HCT116 (cell line): Measurements from ENCODE around the gene NDUFS8. TPM values are rescaled to one million over a fixed set of nuclear protein-coding genes. Genes with fewer than 3 reads are reported as not detected.

Experiments used
- ATAC-seq: fragments of 200-7000 bp; cut with Tn5 transposase; 2 replicates; pipeline ENCODE4 v1.9.1; 2020; ENCODE audit warnings: mild to moderate bottlenecking, moderate library complexity
- BruUV-seq: library from RNA; stranded (reverse); fragments of 400-500 nt; replicated peaks from 2 replicates; lab custom pipeline; 2021; lab: Mats Ljungman, UMichigan
- CTCF ChIA-PET: fragments of 300-600 bp; sonication (Branson Sonifier 250); formaldehyde crosslinking; loops from one replicate; lab custom pipeline; 2021; ENCODE audit warnings: antibody characterized with exemption; lab: Charles Lee
- POLR2A ChIA-PET: fragments of 300-600, 350-600 bp; sonication (Branson Sonifier 250); formaldehyde crosslinking; loops from one replicate; lab custom pipeline; 2021; ENCODE audit warnings: antibody characterized with exemption; lab: Charles Lee
- RAD21 ChIA-PET, 2 experiments: fragments of 300-600 bp; sonication (Branson Sonifier 250); formaldehyde crosslinking; loops; one replicate each; lab custom pipeline; 2023; ENCODE audit warnings: low total read pairs in 2 of 2; ENCODE audit not compliant: uncharacterized antibody in 2 of 2, unreplicated experiment in 2 of 2, low non-redundant PET in 1 of 2; lab: Charles Lee
- DNase-seq: peaks from one replicate; pipeline ENCODE4 v3.0.0-alpha.2; 2010; ENCODE audit warnings: low read depth, low spot score
- H2AFZ ChIP-seq: fragments of 200-600 bp; shearing (Covaris generic), sonication (generic); 2 replicates; pipeline ENCODE4 v1.6.1; 2017; ENCODE audit warnings: low read depth, mixed run types, mixed read lengths, antibody characterized with exemption, low read length; ENCODE audit not compliant: poor library complexity, severe bottlenecking
- H3K27ac ChIP-seq: 2 replicates; pipeline ENCODE4 v1.5.1; 2012; ENCODE audit warnings: low read depth, low read length
- H3K27me3 ChIP-seq: fragments of 200-600 bp; sonication (generic); 2 replicates; pipeline ENCODE4 v1.6.1; 2016; ENCODE audit warnings: mixed run types, low read length, mixed read lengths; ENCODE audit not compliant: insufficient read depth
- H3K36me3 ChIP-seq, 2 experiments: fragments of 200-500 bp in 1 of 2; fragments of 200-600 bp in 1 of 2; sonication (Bioruptor generic) in 1 of 2; sonication (generic) in 1 of 2; 2 replicates each; pipeline versions ENCODE4 v1.5.1 to v1.6.1; 2014 to 2016; ENCODE audit warnings: low read length in 2 of 2, inconsistent platforms in 1 of 2, mixed read lengths in 1 of 2, mixed run types in 1 of 2; ENCODE audit not compliant: insufficient read depth in 2 of 2, control insufficient read depth in 1 of 2
- H3K4me1 ChIP-seq, 2 experiments: fragments of 200-600 bp in 1 of 2; sonication (generic) in 1 of 2; 2 replicates each; pipeline versions ENCODE4 v1.5.1 to v1.6.1; 2012 to 2017; ENCODE audit warnings: low read length in 2 of 2, inconsistent platforms in 1 of 2, mild to moderate bottlenecking in 1 of 2, mixed read lengths in 1 of 2, mixed run types in 1 of 2, moderate library complexity in 1 of 2; ENCODE audit not compliant: insufficient read depth in 2 of 2, control insufficient read depth in 1 of 2
- H3K4me2 ChIP-seq: fragments of 200-600 bp; sonication (generic); 2 replicates; pipeline ENCODE4 v1.6.1; 2017; ENCODE audit warnings: mixed run types, low read length, mixed read lengths
- H3K4me3 ChIP-seq, 2 experiments: fragments of 200-600 bp in 1 of 2; sonication (generic) in 1 of 2; replicated peaks in 1 of 2; 2 replicates each; pipeline ENCODE4 v1.5.1; 2011 to 2016; ENCODE audit warnings: low read length in 2 of 2, control low read depth in 1 of 2, low read depth in 1 of 2, mild to moderate bottlenecking in 1 of 2, mixed read lengths in 1 of 2, mixed run types in 1 of 2
- H3K79me2 ChIP-seq: fragments of 200-600 bp; sonication (generic); 2 replicates; pipeline ENCODE4 v1.6.1; 2017; ENCODE audit warnings: mild to moderate bottlenecking, mixed run types, low read length, moderate library complexity, mixed read lengths; ENCODE audit not compliant: insufficient read depth
- H3K9ac ChIP-seq: fragments of 200-600 bp; sonication (generic); 2 replicates; pipeline ENCODE4 v1.6.1; 2016; ENCODE audit warnings: low read length, mixed read lengths
- H3K9me2 ChIP-seq: fragments of 200-600 bp; sonication (generic), shearing (Covaris generic); 2 replicates; pipeline ENCODE4 v1.6.1; 2017; ENCODE audit warnings: mixed run types, mild to moderate bottlenecking, moderate library complexity; ENCODE audit not compliant: insufficient read depth
- H3K9me3 ChIP-seq, 2 experiments: fragments of 200-500 bp in 1 of 2; fragments of 200-600 bp in 1 of 2; sonication (Bioruptor generic) in 1 of 2; sonication (generic) in 1 of 2; 2 replicates each; pipeline ENCODE4 v1.6.1; 2014 to 2017; ENCODE audit warnings: low read length in 2 of 2, mixed read lengths in 2 of 2, inconsistent platforms in 1 of 2, low read depth in 1 of 2, mild to moderate bottlenecking in 1 of 2, mixed run types in 1 of 2, moderate library complexity in 1 of 2; ENCODE audit not compliant: control insufficient read depth in 1 of 2, insufficient read depth in 1 of 2
- H4K20me1 ChIP-seq: fragments of 200-600 bp; sonication (generic), shearing (Covaris generic); 2 replicates; pipeline ENCODE4 v1.6.1; 2017; ENCODE audit warnings: mixed run types, mild to moderate bottlenecking, moderate library complexity; ENCODE audit not compliant: insufficient read depth
- CBX3 ChIP-seq: IDR thresholded peaks from 2 replicates; pipeline ENCODE4 v1.6.1; 2012; ENCODE audit warnings: low read depth
- CEBPB ChIP-seq: IDR thresholded peaks from 2 replicates; pipeline ENCODE4 v1.6.1; 2012; ENCODE audit warnings: low read depth
- EGR1 ChIP-seq: IDR thresholded peaks from 2 replicates; pipeline ENCODE4 v1.6.1; 2012; ENCODE audit warnings: low read depth
- ELF1 ChIP-seq: IDR thresholded peaks from 2 replicates; pipeline ENCODE4 v1.6.1; 2012; ENCODE audit warnings: low read depth, borderline replicate concordance
- EZH2 ChIP-seq: fragments of 200-600 bp; sonication (generic); IDR thresholded peaks from 2 replicates; pipeline ENCODE4 v1.6.1; 2017; ENCODE audit warnings: antibody characterized with exemption, mixed run types
- POLR2AphosphoS5 ChIP-seq: IDR thresholded peaks from 2 replicates; pipeline ENCODE4 v1.6.1; 2011; ENCODE audit warnings: mild to moderate bottlenecking, low read depth, low read length, moderate library complexity
- RAD21 ChIP-seq: IDR thresholded peaks from 2 replicates; pipeline ENCODE4 v1.6.1; 2012; ENCODE audit warnings: low read depth, mild to moderate bottlenecking
- REST ChIP-seq: IDR thresholded peaks from 2 replicates; pipeline ENCODE4 v1.6.1; 2012; ENCODE audit warnings: low read depth
- SIN3A ChIP-seq: IDR thresholded peaks from 2 replicates; pipeline ENCODE4 v1.6.1; 2012; ENCODE audit warnings: low read depth
- SRF ChIP-seq: IDR thresholded peaks from 2 replicates; pipeline ENCODE4 v1.6.1; 2012; ENCODE audit warnings: low read depth
- TCF7L2 ChIP-seq: IDR thresholded peaks from 2 replicates; pipeline ENCODE4 v1.7.0; 2011; ENCODE audit warnings: borderline replicate concordance, inconsistent platforms; ENCODE audit not compliant: insufficient read depth, insufficient read length; ENCODE audit errors: extremely low read depth
- YY1 ChIP-seq: IDR thresholded peaks from 2 replicates; pipeline ENCODE4 v1.6.1; 2011; ENCODE audit warnings: low read length, low read depth, moderate library complexity, mild to moderate bottlenecking; ENCODE audit not compliant: insufficient replicate concordance; ENCODE audit errors: extremely low read depth
- ZFX ChIP-seq: fragments of 450-650 bp; IDR thresholded peaks from 2 replicates; pipeline ENCODE4 v1.6.1; 2017
- ZNF274 ChIP-seq: fragments of 200-500 bp; sonication (Bioruptor generic); IDR thresholded peaks from 2 replicates; pipeline ENCODE4 v1.6.1; 2014; ENCODE audit warnings: mild to moderate bottlenecking, low read depth, low read length, inconsistent platforms
- intact Hi-C: fragments of 100-400 bp; cut with micrococcal nuclease; formaldehyde crosslinking; loops from 2 replicates; pipeline ENCODE4 v1.10.0; 2022
- total RNA-seq: library from RNA; stranded (reverse); gene quantifications from one replicate; pipeline ENCODE4 v1.2.1, GENCODE V29; 2021; ENCODE audit not compliant: unreplicated experiment

The NDUFS8 gene
- total RNA-seq, 1 experiment from 2014 or later, result 189 TPM

GRCh38 chr11:68047437-68048290, 17.2 kb downstream of the NDUFS8 start:
- no peak overlapping the region for H3K27ac ChIP-seq
- H3K9ac ChIP-seq, result no peak overlapping the region
- H3K4me3 ChIP-seq, result no peak overlapping the region
- CTCF ChIA-PET, result no interaction called here
- no peaks in the 10 kb centered on the region for H4K20me1 ChIP-seq
- H2AFZ ChIP-seq, result no peak overlapping the region
- RAD21 ChIA-PET, result no interaction called here
- no peaks in the 10 kb centered on the region for H3K9me3 ChIP-seq
- POLR2A ChIA-PET, result no interaction called here
- BruUV-seq, result no TSS peak
- no peaks in the 10 kb centered on the region for H3K27me3 ChIP-seq
- DNase-seq (no peak), ATAC-seq (no peak)
- no peaks in the 10 kb centered on the region for H3K4me1 ChIP-seq
- intact Hi-C loops, result no loop called here
- H3K36me3 ChIP-seq, result no peaks in the 10 kb centered on the region; a peak in 1 of 4 replicates
- H3K79me2 ChIP-seq, result no peaks in the 10 kb centered on the region
- H3K4me2 ChIP-seq, result no peak overlapping the region
- TF ChIP-seq POLR2AphosphoS5 (no peak), EGR1 (no peak), ELF1 (no peak), SRF (no peak), TCF7L2 (no peak), SIN3A (no peak), ZNF274 (no peak), YY1 (no peak), EZH2 (no peak), CBX3 (no peak), CEBPB (no peak), RAD21 (no peak), REST (no peak), ZFX (no peak)
- H3K9me2 ChIP-seq, result no peaks in the 10 kb centered on the region
